Activated B cell treated with CpG ODN at 0.5 μM for 24 hours (primary cell): ENCODE data around the gene TMEM25. TPM values are rescaled to one million over a fixed set of nuclear protein-coding genes. Genes with fewer than 3 reads are reported as not detected.
"Not testable (repeated sequence)": the region's sequence is repeated elsewhere in the genome, so short reads cannot be mapped to it uniquely, and the experiment has no call there.

Experiments
- ATAC-seq: fragments of 200-7000 bp; cut with Tn5 transposase; one replicate; pipeline ENCODE4 v1.10.0; 2021; ENCODE audit warnings: low read depth, mild to moderate bottlenecking, moderate library complexity
- CTCF ChIA-PET: fragments of 350-600 bp; sonication (Branson Sonifier 250); formaldehyde crosslinking; loops from one replicate; lab custom pipeline; 2021; ENCODE audit warnings: antibody characterized with exemption; lab: Charles Lee
- POLR2A ChIA-PET: fragments of 350-600 bp; sonication (Branson Sonifier 250); formaldehyde crosslinking; loops from one replicate; lab custom pipeline; 2021; ENCODE audit warnings: antibody characterized with exemption; lab: Charles Lee
- DNase-seq: peaks from one replicate; pipeline ENCODE4 v3.0.0; 2022
- H3K27ac Mint-ChIP-seq: one replicate; pipeline ENCODE4 v1.8.0; 2020; ENCODE audit warnings: mixed read lengths
- H3K27me3 Mint-ChIP-seq: one replicate; pipeline ENCODE4 v1.8.0; 2021; ENCODE audit warnings: mixed read lengths
- H3K36me3 Mint-ChIP-seq: one replicate; pipeline ENCODE4 v1.8.0; 2021; ENCODE audit warnings: low read depth, mixed read lengths
- H3K4me1 Mint-ChIP-seq: one replicate; pipeline ENCODE4 v1.8.0; 2021; ENCODE audit warnings: mixed read lengths
- H3K4me3 Mint-ChIP-seq: one replicate; pipeline ENCODE4 v1.8.0; 2020; ENCODE audit warnings: mild to moderate bottlenecking, mixed read lengths
- H3K9me3 Mint-ChIP-seq: one replicate; pipeline ENCODE4 v1.8.0; 2020; ENCODE audit warnings: mixed read lengths
- CTCF ChIP-seq: fragments of 200-600 bp; IDR thresholded peaks from one replicate; pipeline ENCODE4 v1.8.0; 2022; ENCODE audit warnings: antibody characterized with exemption, mild to moderate bottlenecking
- intact Hi-C: fragments of 100-400 bp; cut with micrococcal nuclease; formaldehyde crosslinking; loops from one replicate; pipeline ENCODE4 v1.15.1; 2024
- total RNA-seq: library from RNA; stranded (reverse); gene quantifications from 2 replicates; pipeline ENCODE4 v1.2.3, GENCODE V29; 2022

The TMEM25 gene
- 9.4 and 12.5 TPM in 2 replicates for total RNA-seq

GRCh38 chr11:118530683-118531596, at the start of gene TMEM25:
TSS of gene TMEM25 (plus strand) at chr11:118531192. CDS start at chr11:118531802, 610 bp downstream.
- DNase-seq (peak; percentile 71), ATAC-seq (peak; percentile 90)
- no peak for TF ChIP-seq CTCF
- ChIA-PET POLR2A (interaction anchor here (1.6 kb wide), 1 partner anchor 41 kb away, joined by 6 read pairs; the partner anchor contains the start of gene ARCN1), CTCF (no interaction called here)
- Mint-ChIP-seq H3K27ac (peak within 1 kb of the TSS; percentile 35), H3K4me1 (peaks cover 18% of the 10 kb centered on the region), H3K9me3 (no peaks in the 10 kb centered on the region), H3K27me3 (no peaks in the 10 kb centered on the region), H3K4me3 (peak within 1 kb of the TSS; percentile 89), H3K36me3 (peaks cover 1% of the 10 kb centered on the region)
- intact Hi-C loops, result loop anchor here (1.0 kb wide), 1 partner anchor 35 kb away; no protein-coding TSS in a partner anchor

GRCh38 chr11:118481238-118481637, 49.8 kb upstream of the TMEM25 start:
- H3K4me1 Mint-ChIP-seq, result not testable (repeated sequence)

GRCh38 chr11:118484405-118484804, 46.6 kb upstream of the TMEM25 start:
- H3K4me1 Mint-ChIP-seq, result no peaks in the 10 kb centered on the region
- no peak for ATAC-seq
- no peaks in the 10 kb centered on the region for H3K9me3 Mint-ChIP-seq
- no peak for DNase-seq
- CTCF ChIA-PET, result no interaction called here
- no peak overlapping the region for H3K27ac Mint-ChIP-seq
- H3K36me3 Mint-ChIP-seq, result peaks cover 73% of the 10 kb centered on the region
- POLR2A ChIA-PET, result interaction anchor here (0.6 kb wide), 1 partner anchor 41 kb away, joined by 3 read pairs; no protein-coding TSS in a partner anchor
- intact Hi-C loops, result no loop called here
- H3K4me3 Mint-ChIP-seq, result no peak overlapping the region
- no peaks in the 10 kb centered on the region for H3K27me3 Mint-ChIP-seq
- no peak for TF ChIP-seq CTCF

More at GRCh38 chr11:118481238-118481637, 49.8 kb upstream of the TMEM25 start:
- intact Hi-C loops, POLR2A ChIA-PET, DNase-seq, H3K4me3 Mint-ChIP-seq, H3K9me3 Mint-ChIP-seq, ATAC-seq, CTCF ChIA-PET, H3K27ac Mint-ChIP-seq, H3K27me3 Mint-ChIP-seq: not testable (repeated sequence)
- H3K36me3 Mint-ChIP-seq, result peaks cover 85% of the 10 kb centered on the region

GRCh38 chr11:118485273-118485672, 45.7 kb upstream of the TMEM25 start:
- H3K27me3 Mint-ChIP-seq, result no peaks in the 10 kb centered on the region
- H3K27ac Mint-ChIP-seq, result no peak overlapping the region
- H3K36me3 Mint-ChIP-seq, result peaks cover 73% of the 10 kb centered on the region
- no peak overlapping the region for H3K4me3 Mint-ChIP-seq
- intact Hi-C loops, result no loop called here
- ATAC-seq (no peak), DNase-seq (no peak)
- no peak for TF ChIP-seq CTCF
- ChIA-PET POLR2A (no interaction called here), CTCF (no interaction called here)
- no peaks in the 10 kb centered on the region for H3K9me3 Mint-ChIP-seq
- H3K4me1 Mint-ChIP-seq, result no peaks in the 10 kb centered on the region

- intact Hi-C loops, result loop anchor here (1.0 to 2.0 kb wide), 7 partner anchors 54 to 343 kb away; partner anchors contain the start of genes ATP5MG and UBE4A
- no peaks in the 10 kb centered on the region for H3K4me1 Mint-ChIP-seq
- peak; percentile 46 for DNase-seq
- CTCF ChIA-PET, result interaction anchor here (0.6 to 1.7 kb wide), 19 partner anchors 11 to 342 kb away, joined by 3 to 15 read pairs (median 4); partner anchors contain the start of genes ATP5MG and KMT2A
- H3K27ac Mint-ChIP-seq, result no peak overlapping the region
- peak; percentile 72 for ATAC-seq
- H3K27me3 Mint-ChIP-seq, result no peaks in the 10 kb centered on the region
- H3K36me3 Mint-ChIP-seq, result peaks cover 73% of the 10 kb centered on the region
- H3K4me3 Mint-ChIP-seq, result no peak overlapping the region
- peak; percentile 41 for TF ChIP-seq CTCF
- POLR2A ChIA-PET, result interaction anchor here (0.9 kb wide), 1 partner anchor 53 kb away, joined by 3 read pairs; no protein-coding TSS in a partner anchor
- no peaks in the 10 kb centered on the region for H3K9me3 Mint-ChIP-seq
Observed at GRCh38 chr11:118488480-118489109, 42.4 kb upstream of the TMEM25 start.
